HEK293 (cell line): ENCODE data around the gene TP53BP1.
A peak's percentile ranks its signal among the peaks of the same experiment; 100 is the strongest.

Source experiments
- CTCF ChIA-PET: fragments of 350-600 bp; formaldehyde crosslinking; extraction: SDS; loops from one replicate; lab custom pipeline; 2021; ENCODE audit warnings: antibody characterized with exemption; lab: Yijun Ruan, JAX
- POLR2A ChIA-PET: fragments of 300-600 bp; formaldehyde crosslinking; extraction: SDS; loops from one replicate; lab custom pipeline; 2020; ENCODE audit warnings: antibody characterized with exemption, inconsistent platforms; lab: Yijun Ruan, JAX
- H3K27ac ChIP-seq: fragments of 200-500 bp; sonication (Bioruptor generic); 2 replicates; pipeline ENCODE4 v1.5.1; 2014; ENCODE audit warnings: low read depth, low read length, control low read depth, inconsistent platforms; ENCODE audit errors: extremely low read depth
- H3K36me3 ChIP-seq, 2 experiments: fragments of 200-500 bp in 1 of 2; sonication (Bioruptor generic) in 1 of 2; 1 replicate in 1 of 2; 2 replicates in 1 of 2; pipeline ENCODE4 v1.5.1; 2014 to 2017; ENCODE audit warnings: inconsistent platforms in 2 of 2, low read length in 2 of 2; ENCODE audit not compliant: control insufficient read depth in 2 of 2, insufficient read depth in 1 of 2
- H3K4me1 ChIP-seq: fragments of 200-500 bp; sonication (Bioruptor generic); 2 replicates; pipeline ENCODE4 v1.5.1; 2014; ENCODE audit warnings: mild to moderate bottlenecking, low read length, inconsistent platforms; ENCODE audit not compliant: control insufficient read depth, insufficient read depth
- H3K4me3 ChIP-seq: 2 replicates; pipeline ENCODE4 v1.5.1; 2011; ENCODE audit warnings: low read depth, mild to moderate bottlenecking, control low read depth, low read length, moderate library complexity
- H3K9me3 ChIP-seq: fragments of 200-500 bp; sonication (Bioruptor generic); 2 replicates; pipeline ENCODE4 v1.5.1; 2014; ENCODE audit warnings: low read depth, low read length, inconsistent platforms; ENCODE audit not compliant: control insufficient read depth, insufficient read depth
- EGR2 ChIP-seq: fragments of 450-650 bp; formaldehyde crosslinking; IDR thresholded peaks from 2 replicates; pipeline ENCODE4 v1.5.1; 2016; ENCODE audit warnings: low read depth, missing biosample characterization, missing genetic modification characterization
- MEIS1 ChIP-seq: sonication (generic); formaldehyde crosslinking; IDR thresholded peaks from 2 replicates; pipeline ENCODE4 v1.8.1; 2022; ENCODE audit warnings: missing genetic modification reagents, mild to moderate bottlenecking, borderline replicate concordance
- PRDM1 ChIP-seq: fragments of 450-650 bp; formaldehyde crosslinking; IDR thresholded peaks from 2 replicates; pipeline ENCODE4; 2016; ENCODE audit warnings: missing biosample characterization, missing genetic modification characterization
- PRDM6 ChIP-seq: fragments of 450-650 bp; formaldehyde crosslinking; IDR thresholded peaks from 2 replicates; pipeline ENCODE4 v1.5.1; 2017; ENCODE audit warnings: missing biosample characterization, missing genetic modification characterization
- TSHZ1 ChIP-seq: fragments of 450-650 bp; formaldehyde crosslinking; IDR thresholded peaks from 2 replicates; pipeline ENCODE4 v1.5.1; 2016; ENCODE audit warnings: missing biosample characterization, missing genetic modification characterization, borderline replicate concordance
- ZBTB7A ChIP-seq: fragments of 450-650 bp; formaldehyde crosslinking; IDR thresholded peaks from 2 replicates; pipeline ENCODE4 v1.5.1; 2016; ENCODE audit warnings: low read depth, missing biosample characterization, missing genetic modification characterization
- ZNF138 ChIP-seq: fragments of 450-650 bp; formaldehyde crosslinking; IDR thresholded peaks from 2 replicates; pipeline ENCODE4 v1.5.1; 2016; ENCODE audit warnings: missing biosample characterization, missing genetic modification characterization, borderline replicate concordance
- ZNF214 ChIP-seq: fragments of 450-650 bp; formaldehyde crosslinking; IDR thresholded peaks from 2 replicates; pipeline ENCODE4 v1.5.1; 2017; ENCODE audit warnings: missing biosample characterization, mild to moderate bottlenecking, missing genetic modification characterization, borderline replicate concordance
- ZNF26 ChIP-seq: fragments of 450-650 bp; formaldehyde crosslinking; IDR thresholded peaks from 2 replicates; pipeline ENCODE4 v1.5.1; 2016; ENCODE audit warnings: missing biosample characterization, missing genetic modification characterization
- ZNF280C ChIP-seq: fragments of 450-650 bp; formaldehyde crosslinking; IDR thresholded peaks from 2 replicates; pipeline ENCODE4 v1.5.1; 2016; ENCODE audit warnings: missing biosample characterization, missing genetic modification characterization
- ZNF335 ChIP-seq: fragments of 450-650 bp; formaldehyde crosslinking; conservative IDR thresholded peaks from 2 replicates; pipeline ENCODE4 v1.5.1; 2016; ENCODE audit warnings: missing biosample characterization, missing genetic modification characterization
- ZNF350 ChIP-seq: fragments of 450-650 bp; formaldehyde crosslinking; IDR thresholded peaks from 2 replicates; pipeline ENCODE4 v1.5.0; 2017; ENCODE audit warnings: missing biosample characterization, mild to moderate bottlenecking, missing genetic modification characterization
- ZNF521 ChIP-seq: fragments of 450-650 bp; formaldehyde crosslinking; IDR thresholded peaks from 2 replicates; pipeline ENCODE4 v1.5.1; 2017; ENCODE audit warnings: missing biosample characterization, mild to moderate bottlenecking, missing genetic modification characterization
- ZNF777 ChIP-seq: fragments of 450-650 bp; formaldehyde crosslinking; IDR thresholded peaks from 2 replicates; pipeline ENCODE4 v1.5.1; 2017; ENCODE audit warnings: missing biosample characterization, missing genetic modification characterization, borderline replicate concordance
- ZNF843 ChIP-seq: fragments of 450-650 bp; formaldehyde crosslinking; IDR thresholded peaks from 2 replicates; pipeline ENCODE4 v1.5.1; 2016; ENCODE audit warnings: missing biosample characterization, missing genetic modification characterization
- ZSCAN23 ChIP-seq: fragments of 450-650 bp; formaldehyde crosslinking; IDR thresholded peaks from 2 replicates; pipeline ENCODE4 v1.5.1; 2016; ENCODE audit warnings: missing biosample characterization, missing genetic modification characterization
- TF ChIP-seq, protein P1 (sequence below): fragments of 450-650 bp; formaldehyde crosslinking; IDR thresholded peaks from 2 replicates; pipeline ENCODE4 v1.5.1; 2016; ENCODE audit warnings: missing biosample characterization, missing genetic modification characterization
- TF ChIP-seq, protein P2 (sequence below): fragments of 450-650 bp; formaldehyde crosslinking; IDR thresholded peaks from 2 replicates; pipeline ENCODE4 v1.5.1; 2016; ENCODE audit warnings: missing biosample characterization, missing genetic modification characterization

TP53BP1 gene

GRCh38 chr15:43483297-43484128, 9.4 kb downstream of the TP53BP1 start:
- CTCF ChIA-PET: interaction anchor here (1.1 kb wide), 1 partner anchor 30 kb away, joined by 4 read pairs; no protein-coding TSS in a partner anchor
- H3K27ac ChIP-seq: no peak overlapping the region
- POLR2A ChIA-PET: no interaction called here
- no peaks in the 10 kb centered on the region for H3K4me1 ChIP-seq
- peak; percentile 40 for TF ChIP-seq PRDM6
- TF ChIP-seq MEIS1: no peak
- H3K9me3 ChIP-seq: no peaks in the 10 kb centered on the region
- H3K36me3 ChIP-seq: peaks cover 19 to 51% of the 10 kb centered on the region in 2 experiments
- no peak overlapping the region for H3K4me3 ChIP-seq

- no peak for TF ChIP-seq TSHZ1 (tag by site-specific recombination)
- no peak for TF ChIP-seq ZNF26
- TF ChIP-seq ZNF214 (tag by site-specific recombination): no peak
- no peak for TF ChIP-seq PRDM1
- TF ChIP-seq, protein P1, sequence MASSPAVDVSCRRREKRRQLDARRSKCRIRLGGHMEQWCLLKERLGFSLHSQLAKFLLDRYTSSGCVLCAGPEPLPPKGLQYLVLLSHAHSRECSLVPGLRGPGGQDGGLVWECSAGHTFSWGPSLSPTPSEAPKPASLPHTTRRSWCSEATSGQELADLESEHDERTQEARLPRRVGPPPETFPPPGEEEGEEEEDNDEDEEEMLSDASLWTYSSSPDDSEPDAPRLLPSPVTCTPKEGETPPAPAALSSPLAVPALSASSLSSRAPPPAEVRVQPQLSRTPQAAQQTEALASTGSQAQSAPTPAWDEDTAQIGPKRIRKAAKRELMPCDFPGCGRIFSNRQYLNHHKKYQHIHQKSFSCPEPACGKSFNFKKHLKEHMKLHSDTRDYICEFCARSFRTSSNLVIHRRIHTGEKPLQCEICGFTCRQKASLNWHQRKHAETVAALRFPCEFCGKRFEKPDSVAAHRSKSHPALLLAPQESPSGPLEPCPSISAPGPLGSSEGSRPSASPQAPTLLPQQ (tag by site-specific recombination): no peak
- Histone ChIP-seq H3K4me1 (no peaks in the 10 kb centered on the region), H3K4me3 (no peak overlapping the region), H3K36me3 (peaks cover 14 to 80% of the 10 kb centered on the region in 2 experiments), H3K9me3 (no peaks in the 10 kb centered on the region), H3K27ac (no peak overlapping the region)
- ChIA-PET CTCF (no interaction called here), POLR2A (no interaction called here)
These were observed 19.1 kb downstream of the TP53BP1 start for GRCh38 chr15:43473885-43474284.

DNA sequence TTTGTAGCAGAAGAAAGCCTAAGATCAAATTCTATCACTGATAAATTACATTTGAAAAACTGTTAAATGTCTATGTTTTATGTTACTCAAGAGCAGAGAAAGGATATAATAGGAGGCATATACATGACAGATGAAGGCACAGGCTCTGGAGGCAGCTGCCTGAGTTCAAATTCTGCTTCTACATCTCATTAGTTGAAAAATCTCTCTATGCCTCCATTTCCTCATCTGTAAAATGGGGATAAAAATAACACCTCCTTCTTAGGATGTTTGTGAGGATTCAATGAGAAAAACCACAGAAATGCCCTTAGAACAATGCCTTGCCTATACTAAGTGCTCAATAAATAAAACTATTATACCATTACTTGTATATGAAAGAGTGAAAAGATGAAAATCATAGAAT, 21.0 kb downstream of the TP53BP1 start:
- ChIA-PET CTCF (interaction anchor here (0.7 kb wide), 1 partner anchor 18 kb away, joined by 4 read pairs; no protein-coding TSS in a partner anchor), POLR2A (no interaction called here)
- Histone ChIP-seq H3K27ac (no peak overlapping the region), H3K4me1 (no peaks in the 10 kb centered on the region), H3K36me3 (peaks cover 5 to 74% of the 10 kb centered on the region in 2 experiments), H3K4me3 (no peak overlapping the region), H3K9me3 (no peaks in the 10 kb centered on the region)
- TF ChIP-seq ZSCAN23 (tag by site-specific recombination) (no peak), ZNF350 (no peak), ZNF777 (tag by site-specific recombination) (no peak), ZNF138 (tag by site-specific recombination) (no peak), ZNF843 (tag by site-specific recombination) (no peak), ZNF214 (tag by site-specific recombination) (no peak), ZBTB7A (tag by site-specific recombination) (no peak), ZNF280C (tag by site-specific recombination) (no peak), ZNF521 (tag by site-specific recombination) (no peak), EGR2 (tag by site-specific recombination) (no peak), ZNF335 (tag by site-specific recombination) (no peak)
- TF ChIP-seq, protein P2, sequence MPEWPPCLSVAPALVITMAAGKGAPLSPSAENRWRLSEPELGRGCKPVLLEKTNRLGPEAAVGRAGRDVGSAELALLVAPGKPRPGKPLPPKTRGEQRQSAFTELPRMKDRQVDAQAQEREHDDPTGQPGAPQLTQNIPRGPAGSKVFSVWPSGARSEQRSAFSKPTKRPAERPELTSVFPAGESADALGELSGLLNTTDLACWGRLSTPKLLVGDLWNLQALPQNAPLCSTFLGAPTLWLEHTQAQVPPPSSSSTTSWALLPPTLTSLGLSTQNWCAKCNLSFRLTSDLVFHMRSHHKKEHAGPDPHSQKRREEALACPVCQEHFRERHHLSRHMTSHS (tag by site-specific recombination): no peak
